HG03175 (cell line): ENCODE results near the gene MYH16.
"Not testable (repeated sequence)": the region's sequence is repeated elsewhere in the genome, so short reads cannot be mapped to it uniquely, and the experiment has no call there.

Experiments
- ATAC-seq: cut with Tn5 transposase; IDR thresholded peaks from one replicate; pipeline ENCODE4 v1.9.1; 2021; ENCODE audit warnings: mild to moderate bottlenecking, moderate library complexity; ENCODE audit not compliant: unreplicated experiment

Gene MYH16

GRCh38 chr7:99350641-99351040 is 78.0 kb downstream of the MYH16 start:
- not testable (repeated sequence) for ATAC-seq

- ATAC-seq, result no peak
Measured at GRCh38 chr7:99352247-99352646, 79.6 kb downstream of the MYH16 start.

- no peak for ATAC-seq
Measured at GRCh38 chr7:99355098-99355497, 82.5 kb downstream of the MYH16 start.

GRCh38 chr7:99357701-99358490 is 85.3 kb downstream of the MYH16 start:
- no peak for ATAC-seq

GRCh38 chr7:99358521-99358920 is 85.9 kb downstream of the MYH16 start:
- not testable (repeated sequence) for ATAC-seq

GRCh38 chr7:99359465-99360154 is 87.0 kb downstream of the MYH16 start:
- ATAC-seq, result no peak
